ENCODE measurements around the gene VAPA. TPM values are rescaled to one million over a fixed set of nuclear protein-coding genes. Genes with fewer than 3 reads are reported as not detected.

Gene VAPA
- total and polyA plus RNA-seq, 9 of the 15 experiments (the other 6 are each of a cell fraction or from before 2014, with no cell fraction given): 219 to 902 (median 526) TPM

- TF ChIP-seq ZNF12 (CRISPR knock-in tag; IDR thresholded peaks at IDR 0.05) (no peak), ZNF592 (IDR thresholded peaks at IDR 0.05) (no peak), FOXJ3 (CRISPR knock-in tag; IDR thresholded peaks at IDR 0.05) (no peak), SAFB (IDR thresholded peaks at IDR 0.05; ENCODE audit: borderline replicate concordance, low read depth, low read length) (peak; percentile 60; the same call in 1 of the 2 replicates), KLF1 (tag; IDR thresholded peaks at IDR 0.05) (peak; percentile 72), ZNF507 (tag; conservative IDR thresholded peaks at IDR 0.05) (no peak), ESRRA (IDR thresholded peaks at IDR 0.05; ENCODE audit: borderline replicate concordance, low read depth) (peak; percentile 90; the same call in 1 of the 2 replicates), AFF4 (CRISPR knock-in tag; IDR thresholded peaks at IDR 0.05) (peak; percentile 75), ZNF184 (CRISPR knock-in tag; IDR thresholded peaks at IDR 0.05) (no peak), ZNF695 (CRISPR knock-in tag; IDR thresholded peaks at IDR 0.05) (no peak; the same call in 1 of the 2 replicates)
- TF ChIP-seq, protein P1, sequence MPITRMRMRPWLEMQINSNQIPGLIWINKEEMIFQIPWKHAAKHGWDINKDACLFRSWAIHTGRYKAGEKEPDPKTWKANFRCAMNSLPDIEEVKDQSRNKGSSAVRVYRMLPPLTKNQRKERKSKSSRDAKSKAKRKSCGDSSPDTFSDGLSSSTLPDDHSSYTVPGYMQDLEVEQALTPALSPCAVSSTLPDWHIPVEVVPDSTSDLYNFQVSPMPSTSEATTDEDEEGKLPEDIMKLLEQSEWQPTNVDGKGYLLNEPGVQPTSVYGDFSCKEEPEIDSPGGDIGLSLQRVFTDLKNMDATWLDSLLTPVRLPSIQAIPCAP (CRISPR knock-in tag; IDR thresholded peaks at IDR 0.05; ENCODE audit: borderline replicate concordance): no peak
- TF ChIP-seq, protein P2, sequence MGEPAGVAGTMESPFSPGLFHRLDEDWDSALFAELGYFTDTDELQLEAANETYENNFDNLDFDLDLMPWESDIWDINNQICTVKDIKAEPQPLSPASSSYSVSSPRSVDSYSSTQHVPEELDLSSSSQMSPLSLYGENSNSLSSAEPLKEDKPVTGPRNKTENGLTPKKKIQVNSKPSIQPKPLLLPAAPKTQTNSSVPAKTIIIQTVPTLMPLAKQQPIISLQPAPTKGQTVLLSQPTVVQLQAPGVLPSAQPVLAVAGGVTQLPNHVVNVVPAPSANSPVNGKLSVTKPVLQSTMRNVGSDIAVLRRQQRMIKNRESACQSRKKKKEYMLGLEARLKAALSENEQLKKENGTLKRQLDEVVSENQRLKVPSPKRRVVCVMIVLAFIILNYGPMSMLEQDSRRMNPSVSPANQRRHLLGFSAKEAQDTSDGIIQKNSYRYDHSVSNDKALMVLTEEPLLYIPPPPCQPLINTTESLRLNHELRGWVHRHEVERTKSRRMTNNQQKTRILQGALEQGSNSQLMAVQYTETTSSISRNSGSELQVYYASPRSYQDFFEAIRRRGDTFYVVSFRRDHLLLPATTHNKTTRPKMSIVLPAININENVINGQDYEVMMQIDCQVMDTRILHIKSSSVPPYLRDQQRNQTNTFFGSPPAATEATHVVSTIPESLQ (CRISPR knock-in tag; IDR thresholded peaks at IDR 0.05): peak; percentile 50; the same call in 1 of the 2 replicates
- TF ChIP-seq, protein P3, sequence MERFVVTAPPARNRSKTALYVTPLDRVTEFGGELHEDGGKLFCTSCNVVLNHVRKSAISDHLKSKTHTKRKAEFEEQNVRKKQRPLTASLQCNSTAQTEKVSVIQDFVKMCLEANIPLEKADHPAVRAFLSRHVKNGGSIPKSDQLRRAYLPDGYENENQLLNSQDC (CRISPR knock-in tag; IDR thresholded peaks at IDR 0.05): no peak
- TF ChIP-seq, protein P4, sequence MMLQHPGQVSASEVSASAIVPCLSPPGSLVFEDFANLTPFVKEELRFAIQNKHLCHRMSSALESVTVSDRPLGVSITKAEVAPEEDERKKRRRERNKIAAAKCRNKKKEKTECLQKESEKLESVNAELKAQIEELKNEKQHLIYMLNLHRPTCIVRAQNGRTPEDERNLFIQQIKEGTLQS (IDR thresholded peaks at IDR 0.05): no peak
- TF ChIP-seq, protein P4 (CRISPR knock-in tag; conservative IDR thresholded peaks at IDR 0.05): 0 out of 2 replicates have a peak, but pooled peaks have one; percentile 66
Observed at GRCh38 chr18:9914584-9915290, 921 bp downstream of the VAPA start (continued).
